Right lobe of liver (tissue), 6 donors: ENCODE results near the gene SPINT1. TPM values are rescaled to one million over a fixed set of nuclear protein-coding genes. Genes with fewer than 3 reads are reported as not detected.

Source experiments
- ATAC-seq, 4 donors: fragments of 200-7000 bp; cut with Tn5 transposase; one replicate each; pipeline ENCODE4 v1.9.1; 2020; ENCODE audit warnings: mild to moderate bottlenecking in 4 of 4, moderate library complexity in 4 of 4
- DNase-seq, 3 donors: peaks; one replicate each; pipeline ENCODE4 v3.0.0-alpha.2; 2020
- H3K27ac ChIP-seq, 3 donors: fragments of 200-600 bp; one replicate each; pipeline ENCODE4 v1.8.0; 2022
- H3K27me3 ChIP-seq, 2 donors: fragments of 200-600 bp; one replicate each; pipeline ENCODE4 v1.8.0; 2022
- H3K36me3 ChIP-seq, 4 donors: fragments of 200-600 bp; sonication (generic) in 1 of 4; one replicate each; pipeline versions ENCODE4 v1.5.1 to v1.8.0; 2017 to 2022; ENCODE audit warnings: control low read depth in 1 of 4
- H3K4me1 ChIP-seq, 4 donors: fragments of 200-600 bp; sonication (generic) in 1 of 4; one replicate each; pipeline versions ENCODE4 v1.5.1 to v1.8.0; 2017 to 2022; ENCODE audit warnings: control low read depth in 1 of 4
- H3K4me3 ChIP-seq, 3 donors: fragments of 200-600 bp; one replicate each; pipeline ENCODE4 v1.8.0; 2022
- H3K9me3 ChIP-seq, 4 donors: fragments of 200-600 bp; sonication (generic) in 1 of 4; one replicate each; pipeline versions ENCODE4 v1.5.1 to v1.8.0; 2017 to 2022; ENCODE audit warnings: control low read depth in 1 of 4
- CTCF ChIP-seq, 4 donors: fragments of 200-600 bp in 3 of 4; fragments of 450-650 bp in 1 of 4; IDR thresholded peaks; one replicate each; pipeline versions ENCODE4 v1.5.1 to v1.8.0; 2016 to 2022; ENCODE audit warnings: antibody characterized with exemption in 4 of 4, mild to moderate bottlenecking in 2 of 4
- POLR2A ChIP-seq: fragments of 450-650 bp; IDR thresholded peaks from one replicate; pipeline ENCODE4 v1.6.1; 2017; ENCODE audit warnings: antibody characterized with exemption, mild to moderate bottlenecking
- WGBS: methylation state at CpG from one replicate; pipeline ENCODE4 v1.1.6; 2018; ENCODE audit warnings: low coverage, low lambda C conversion rate; ENCODE audit not compliant: insufficient coverage; ENCODE audit errors: missing lambda C conversion rate; 5-methylcytosine and 5-hydroxymethylcytosine counted together
- intact Hi-C, 2 donors: fragments of 100-400 bp; cut with DNase I; formaldehyde crosslinking; loops; one replicate each; pipeline versions ENCODE4 v1.11.2 to v1.14.1; 2022
- total RNA-seq, 6 experiments: library from RNA; depleted of rRNA in 2 of 6; stranded (reverse); fragments of >200 nt in 2 of 6; fragmentation: NEBNext Ultra II Directional in 3 of 6; extraction: Animal tissue kit (Norgen Biotek cat#: 25700) in 3 of 6; gene quantifications; one replicate each; pipeline versions ENCODE4 v1.1.0 to v1.2.4, GENCODE V29; 2016 to 2023
- donor health status: DM: no; HTN: yes; CAD: no.
- donor health status: DM: no; HTN: no; CAD: no.
- donor health status: DM: no; HTN: no; CAD: no.
- donor health status: DM: no; HTN: yes; CAD: no.
- donor health status: DM: no; HTN: yes; CAD: no.

SPINT1 gene
- total RNA-seq, 6 experiments from 2014 or later = 1.1 to 7.9 (median 3.0) TPM

GRCh38 chr15:40845511-40846284 lies 1.9 kb downstream of the SPINT1 start:
- H3K27ac ChIP-seq = no peak overlapping the region
- 40% methylated on average over 5 of the region's 8 CpGs for WGBS
- peaks cover 0 to 11% of the 10 kb centered on the region in 2 donors for H3K27me3 ChIP-seq
- TF ChIP-seq CTCF (IDR thresholded peaks at IDR 0.05) (no peak), POLR2A (no peak)
- intact Hi-C loops = no loop called here
- peak in 1 of 3 donors; percentile 76 for DNase-seq
- H3K36me3 ChIP-seq = no peaks in the 10 kb centered on the region
- H3K9me3 ChIP-seq = no peaks in the 10 kb centered on the region
- ATAC-seq = peak; percentile 43 to 91 (median 50)
- peaks cover 0 to 12% (median 0%) of the 10 kb centered on the region in 4 donors for H3K4me1 ChIP-seq
- no peak overlapping the region for H3K4me3 ChIP-seq

DNA sequence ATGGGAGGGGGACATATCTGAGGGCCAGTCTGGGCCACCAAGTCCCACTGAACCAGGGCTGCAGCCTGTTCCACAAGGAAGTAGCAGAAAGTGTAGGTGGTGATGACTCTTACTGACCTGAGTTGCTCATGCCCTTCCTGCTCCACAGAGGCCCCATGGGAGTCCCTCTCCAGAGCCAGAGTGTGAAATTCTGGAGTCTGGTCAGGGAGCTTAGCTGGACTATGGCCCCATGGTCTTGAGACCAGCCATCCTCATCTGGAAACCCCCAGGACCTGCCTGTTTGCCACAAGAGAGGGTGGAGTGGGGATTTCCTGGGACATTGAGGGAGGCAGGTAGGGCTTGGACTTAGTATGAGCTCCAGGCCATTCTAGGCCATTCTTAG lies 3.0 kb downstream of the SPINT1 start:
- Histone ChIP-seq H3K9me3 (no peaks in the 10 kb centered on the region), H3K4me1 (peaks cover 0 to 12% (median 0%) of the 10 kb centered on the region in 4 donors), H3K27ac (no peak overlapping the region), H3K36me3 (no peaks in the 10 kb centered on the region), H3K27me3 (peaks cover 0 to 11% of the 10 kb centered on the region in 2 donors), H3K4me3 (no peak overlapping the region)
- ATAC-seq = peak in 1 of 4 donors; percentile 22
- DNase-seq = no peak
- intact Hi-C loops = no loop called here
- TF ChIP-seq CTCF (IDR thresholded peaks at IDR 0.05) (no peak), POLR2A (no peak)

- no peak overlapping the region for H3K4me3 ChIP-seq
- peaks cover 0 to 12% (median 0%) of the 10 kb centered on the region in 4 donors for H3K4me1 ChIP-seq
- intact Hi-C loops = no loop called here
- 83% methylated on average over 2 of the region's 7 CpGs for WGBS
- peaks cover 0 to 11% of the 10 kb centered on the region in 2 donors for H3K27me3 ChIP-seq
- H3K9me3 ChIP-seq = no peaks in the 10 kb centered on the region
- no peak overlapping the region for H3K27ac ChIP-seq
- ATAC-seq (peak; percentile 50 to 78 (median 65)), DNase-seq (peak; percentile 49 to 67 (median 56))
- TF ChIP-seq CTCF (IDR thresholded peaks at IDR 0.05) (no peak), POLR2A (no peak)
- H3K36me3 ChIP-seq = no peaks in the 10 kb centered on the region
These were observed 3.5 kb downstream of the SPINT1 start for GRCh38 chr15:40847223-40847961.

GRCh38 chr15:40850576-40851112 lies 6.8 kb downstream of the SPINT1 start:
- no peak for TF ChIP-seq CTCF (IDR thresholded peaks at IDR 0.05)
- no peak for TF ChIP-seq POLR2A
- intact Hi-C loops = no loop called here
- Histone ChIP-seq H3K36me3 (no peaks in the 10 kb centered on the region), H3K27me3 (no peaks in the 10 kb centered on the region), H3K4me1 (no peaks in the 10 kb centered on the region), H3K9me3 (no peaks in the 10 kb centered on the region), H3K27ac (no peak overlapping the region), H3K4me3 (no peak overlapping the region)
- 77% methylated on average over 8 of the region's 8 CpGs for WGBS
- DNase-seq (no peak), ATAC-seq (peak in 3 of 4 donors; percentile 16 to 65 (median 32))
